Vagina (tissue), 2 donors: ENCODE measurements around the gene ARVCF.

Source experiments
- POLR2A ChIP-seq, 2 donors: fragments of 450-650 bp; IDR thresholded peaks; one replicate each; pipeline ENCODE4 v1.6.1; 2017; ENCODE audit warnings: antibody characterized with exemption in 2 of 2, mild to moderate bottlenecking in 2 of 2, moderate library complexity in 2 of 2
- POLR2AphosphoS5 ChIP-seq, 2 donors: sonication (generic); formaldehyde crosslinking; IDR thresholded peaks; one replicate each; pipeline ENCODE4 v1.9.0; 2017; ENCODE audit warnings: antibody characterized with exemption in 2 of 2, mild to moderate bottlenecking in 2 of 2, low read depth in 1 of 2; ENCODE audit not compliant: insufficient read depth in 1 of 2
- TF ChIP-seq, protein P1 (sequence below), 3 experiments: fragments of 450-650 bp in 2 of 3; fragments of 200-600 bp in 1 of 3; sonication (generic) in 1 of 3; IDR thresholded peaks; one replicate each; pipeline ENCODE4 v1.5.1; 2017 to 2019; ENCODE audit warnings: antibody characterized with exemption in 3 of 3, mild to moderate bottlenecking in 2 of 3, moderate library complexity in 2 of 3

DNA sequence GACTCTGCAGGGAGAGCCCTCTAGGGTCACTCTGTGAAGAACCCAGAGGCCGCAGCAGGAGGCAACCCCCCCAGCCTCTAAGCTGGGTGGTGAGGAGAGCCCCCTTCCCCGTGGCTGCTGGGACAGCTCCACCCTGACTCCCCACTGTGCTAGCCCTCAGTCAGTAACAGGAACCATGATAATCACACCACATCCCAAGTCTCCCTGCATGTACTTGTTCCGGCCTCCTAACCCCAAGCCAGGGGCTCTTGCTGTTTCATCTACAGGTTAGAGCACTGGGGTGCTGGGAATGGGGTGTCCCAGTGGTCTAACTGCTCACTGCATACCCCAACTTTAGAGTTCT lies 26.9 kb downstream of the ARVCF start:
- no peak for TF ChIP-seq POLR2A (IDR thresholded peaks at IDR 0.05)
- TF ChIP-seq, protein P1, sequence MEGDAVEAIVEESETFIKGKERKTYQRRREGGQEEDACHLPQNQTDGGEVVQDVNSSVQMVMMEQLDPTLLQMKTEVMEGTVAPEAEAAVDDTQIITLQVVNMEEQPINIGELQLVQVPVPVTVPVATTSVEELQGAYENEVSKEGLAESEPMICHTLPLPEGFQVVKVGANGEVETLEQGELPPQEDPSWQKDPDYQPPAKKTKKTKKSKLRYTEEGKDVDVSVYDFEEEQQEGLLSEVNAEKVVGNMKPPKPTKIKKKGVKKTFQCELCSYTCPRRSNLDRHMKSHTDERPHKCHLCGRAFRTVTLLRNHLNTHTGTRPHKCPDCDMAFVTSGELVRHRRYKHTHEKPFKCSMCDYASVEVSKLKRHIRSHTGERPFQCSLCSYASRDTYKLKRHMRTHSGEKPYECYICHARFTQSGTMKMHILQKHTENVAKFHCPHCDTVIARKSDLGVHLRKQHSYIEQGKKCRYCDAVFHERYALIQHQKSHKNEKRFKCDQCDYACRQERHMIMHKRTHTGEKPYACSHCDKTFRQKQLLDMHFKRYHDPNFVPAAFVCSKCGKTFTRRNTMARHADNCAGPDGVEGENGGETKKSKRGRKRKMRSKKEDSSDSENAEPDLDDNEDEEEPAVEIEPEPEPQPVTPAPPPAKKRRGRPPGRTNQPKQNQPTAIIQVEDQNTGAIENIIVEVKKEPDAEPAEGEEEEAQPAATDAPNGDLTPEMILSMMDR (IDR thresholded peaks at IDR 0.05) = no peak
- no peak for TF ChIP-seq POLR2AphosphoS5 (IDR thresholded peaks at IDR 0.05; ENCODE audit: insufficient read depth in 1 of 2, low read depth in 1 of 2)
